Measurements from ENCODE around the gene ZNHIT3. TPM values are rescaled to one million over a fixed set of nuclear protein-coding genes. Genes with fewer than 3 reads are reported as not detected.

The ZNHIT3 gene
- total RNA-seq, 4 donors from 2014 or later = 19.7 to 34.5 (median 26.3) TPM

- peaks cover 38% of the 10 kb centered on the region for H3K27me3 ChIP-seq
- no peaks in the 10 kb centered on the region for H3K36me3 ChIP-seq
- no peak overlapping the region for H3K27ac ChIP-seq
- TF ChIP-seq CTCF (IDR thresholded peaks at IDR 0.05) (no peak), POLR2AphosphoS5 (IDR thresholded peaks at IDR 0.05) (no peak), POLR2A (IDR thresholded peaks at IDR 0.05) (no peak), EP300 (IDR thresholded peaks at IDR 0.05) (no peak)
- DNase-seq (ENCODE audit: low spot score in 2 of 2) = no peak
- H3K4me1 ChIP-seq = no peaks in the 10 kb centered on the region
- WGBS = 76% methylated on average over 7 of the region's 7 CpGs
- H3K9me3 ChIP-seq = no peaks in the 10 kb centered on the region
- H3K4me3 ChIP-seq = no peak overlapping the region
Observed at GRCh38 chr17:36459601-36460000, 26.9 kb upstream of the ZNHIT3 start.

- H3K27ac ChIP-seq = no peak overlapping the region
- no peaks in the 10 kb centered on the region for H3K9me3 ChIP-seq
- no peak for DNase-seq (ENCODE audit: low spot score in 2 of 2)
- H3K4me3 ChIP-seq = no peak overlapping the region
- H3K27me3 ChIP-seq = peaks cover 46% of the 10 kb centered on the region
- H3K36me3 ChIP-seq = no peaks in the 10 kb centered on the region
- no peaks in the 10 kb centered on the region for H3K4me1 ChIP-seq
- TF ChIP-seq POLR2A (IDR thresholded peaks at IDR 0.05) = no peak
- no peak for TF ChIP-seq EP300 (IDR thresholded peaks at IDR 0.05)
- WGBS = 63% methylated on average over 5 of the region's 5 CpGs
Observed at GRCh38 chr17:36460265-36460937, 26.1 kb upstream of the ZNHIT3 start.

GRCh38 chr17:36461330-36462110 is 25.0 kb upstream of the ZNHIT3 start:
- H3K4me1 ChIP-seq = no peaks in the 10 kb centered on the region
- peaks cover 57% of the 10 kb centered on the region for H3K27me3 ChIP-seq
- no peak for TF ChIP-seq EP300 (IDR thresholded peaks at IDR 0.05)
- TF ChIP-seq POLR2AphosphoS5 (IDR thresholded peaks at IDR 0.05) = no peak
- no peak for TF ChIP-seq POLR2A (IDR thresholded peaks at IDR 0.05)
- TF ChIP-seq CTCF (IDR thresholded peaks at IDR 0.05) = no peak
- WGBS = 41% methylated on average over 9 of the region's 10 CpGs
- no peak overlapping the region for H3K27ac ChIP-seq
- no peak for DNase-seq (ENCODE audit: low spot score in 2 of 2)
- H3K4me3 ChIP-seq = no peak overlapping the region
- H3K9me3 ChIP-seq = no peaks in the 10 kb centered on the region
- H3K36me3 ChIP-seq = no peaks in the 10 kb centered on the region

- WGBS = 14% methylated on average over 47 of the region's 54 CpGs
- TF ChIP-seq POLR2A (IDR thresholded peaks at IDR 0.05) = no peak
- TF ChIP-seq CTCF (IDR thresholded peaks at IDR 0.05) = no peak
- TF ChIP-seq EP300 (IDR thresholded peaks at IDR 0.05) = no peak
- TF ChIP-seq POLR2AphosphoS5 (IDR thresholded peaks at IDR 0.05) = no peak
- H3K4me3 ChIP-seq = no peak overlapping the region
- DNase-seq (ENCODE audit: low spot score in 2 of 2) = no peak
- no peaks in the 10 kb centered on the region for H3K9me3 ChIP-seq
- H3K4me1 ChIP-seq = no peaks in the 10 kb centered on the region
- peaks cover 69% of the 10 kb centered on the region for H3K27me3 ChIP-seq
- H3K36me3 ChIP-seq = no peaks in the 10 kb centered on the region
- no peak overlapping the region for H3K27ac ChIP-seq
Observed at GRCh38 chr17:36463916-36464764, 22.3 kb upstream of the ZNHIT3 start.

- peaks cover 74% of the 10 kb centered on the region for H3K27me3 ChIP-seq
- no CpG with 5 or more reads among the region's 21 CpGs for WGBS
Observed at GRCh38 chr17:36464765-36465088, 21.8 kb upstream of the ZNHIT3 start.

More at GRCh38 chr17:36464765-36465088, 21.8 kb upstream of the ZNHIT3 start:
- H3K4me1 ChIP-seq = no peaks in the 10 kb centered on the region
- DNase-seq (ENCODE audit: low spot score in 2 of 2) = no peak
- no peak overlapping the region for H3K4me3 ChIP-seq
- no peak overlapping the region for H3K27ac ChIP-seq
- H3K9me3 ChIP-seq = no peaks in the 10 kb centered on the region
- no peaks in the 10 kb centered on the region for H3K36me3 ChIP-seq
- TF ChIP-seq CTCF (IDR thresholded peaks at IDR 0.05) (no peak), POLR2AphosphoS5 (IDR thresholded peaks at IDR 0.05) (no peak), EP300 (IDR thresholded peaks at IDR 0.05) (no peak), POLR2A (IDR thresholded peaks at IDR 0.05) (no peak)

Measured in suprapubic skin (tissue), 4 donors.